ENCODE results near the gene F8A1.
"Not testable (repeated sequence)": the region's sequence is repeated elsewhere in the genome, so short reads cannot be mapped to it uniquely, and the experiment has no call there.

F8A1 gene

GRCh38 chrX:154886069-154886788 lies at the start of gene F8A1:
TSS of gene F8A1 (plus strand) at chrX:154886355. CDS start at chrX:154886375, 20 bp downstream.
- H3K27ac ChIP-seq; H3K4me3 ChIP-seq; DNase-seq (ENCODE audit: low spot score): not testable (repeated sequence)

DNA sequence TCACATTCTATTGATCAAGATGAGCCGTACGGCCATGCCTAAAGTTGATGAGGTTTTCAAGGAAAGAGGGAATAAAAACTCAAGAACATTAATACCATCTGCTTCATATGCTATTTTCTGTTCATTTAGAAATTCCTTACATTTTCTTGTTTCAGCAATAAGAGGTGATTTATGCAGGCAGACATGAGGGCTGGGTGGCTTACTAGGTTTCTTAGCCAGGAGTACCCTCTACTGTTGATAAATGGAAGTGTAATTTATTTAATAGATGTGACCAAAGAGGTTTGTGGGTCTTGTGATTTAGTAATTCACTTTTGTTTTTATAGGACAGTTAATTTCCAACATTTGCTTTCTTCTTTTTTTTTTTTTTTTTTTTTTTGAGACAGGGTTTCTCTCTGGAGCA lies 45.3 kb upstream of the F8A1 start:
- TF ChIP-seq CTCF (IDR thresholded peaks at IDR 0.05): no peak
- Histone ChIP-seq H3K4me3 (no peak overlapping the region), H3K27ac (no peak overlapping the region)
- no peak for DNase-seq (ENCODE audit: low spot score)

GRCh38 chrX:154850957-154851611 lies 35.1 kb upstream of the F8A1 start:
- Histone ChIP-seq H3K27ac (no peak overlapping the region), H3K4me3 (no peak overlapping the region)
- no peak for DNase-seq (ENCODE audit: low spot score)
- no peak for TF ChIP-seq CTCF (IDR thresholded peaks at IDR 0.05)

DNA sequence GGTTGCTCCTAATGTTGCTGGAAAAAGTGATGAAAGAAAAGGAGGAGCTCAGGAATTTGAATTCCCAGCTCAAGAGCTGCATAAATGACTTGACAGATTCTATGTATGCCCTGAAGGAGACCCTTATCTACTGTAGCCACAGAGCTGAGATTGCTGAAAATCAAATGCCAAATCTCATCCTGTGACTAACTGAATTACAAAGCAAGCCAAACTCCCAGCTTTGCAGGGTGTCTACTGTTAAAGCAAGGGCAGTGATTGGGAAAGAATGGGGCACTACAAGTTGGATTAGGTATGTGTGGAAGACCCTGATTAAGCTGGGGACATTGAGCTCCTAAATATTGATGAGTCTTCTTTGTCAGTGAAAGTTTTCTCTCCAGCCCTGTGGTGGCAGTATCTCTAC lies 30.9 kb upstream of the F8A1 start:
- H3K27ac ChIP-seq: no peak overlapping the region
- DNase-seq (ENCODE audit: low spot score): no peak
- H3K4me3 ChIP-seq: no peak overlapping the region
- no peak for TF ChIP-seq CTCF (IDR thresholded peaks at IDR 0.05)

- not testable (repeated sequence) for DNase-seq (ENCODE audit: low spot score); H3K27ac ChIP-seq; H3K4me3 ChIP-seq
Measured at GRCh38 chrX:154868522-154868921, 17.6 kb upstream of the F8A1 start.

GRCh38 chrX:154873329-154873728 lies 12.8 kb upstream of the F8A1 start:
- H3K27ac ChIP-seq: no peak overlapping the region
- no peak for TF ChIP-seq CTCF (IDR thresholded peaks at IDR 0.05)
- no peak for DNase-seq (ENCODE audit: low spot score)
- H3K4me3 ChIP-seq: no peak overlapping the region

DNA sequence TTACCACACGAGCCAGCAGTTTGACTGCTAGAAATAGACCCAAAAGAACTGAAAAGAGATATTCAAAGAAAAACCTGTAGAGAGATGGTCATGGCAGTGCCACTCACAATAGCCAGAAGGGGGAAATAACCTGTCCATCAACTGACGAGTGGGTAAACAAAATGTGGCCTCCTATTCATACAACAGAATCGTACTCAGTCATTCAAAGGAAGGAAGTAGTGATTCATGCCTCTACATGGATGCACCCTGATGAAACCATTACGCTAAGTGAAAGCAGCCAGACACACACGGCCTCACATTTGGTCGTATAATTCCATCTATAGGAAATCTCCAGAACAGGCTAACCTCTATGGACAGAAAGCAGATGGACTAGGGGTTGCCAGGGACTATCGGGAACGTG lies 2.1 kb upstream of the F8A1 start:
- H3K4me3 ChIP-seq; DNase-seq (ENCODE audit: low spot score); H3K27ac ChIP-seq: not testable (repeated sequence)

- not testable (repeated sequence) for H3K4me3 ChIP-seq; DNase-seq (ENCODE audit: low spot score); H3K27ac ChIP-seq
Measured at GRCh38 chrX:154885057-154885456, 1.1 kb upstream of the F8A1 start.

DNA sequence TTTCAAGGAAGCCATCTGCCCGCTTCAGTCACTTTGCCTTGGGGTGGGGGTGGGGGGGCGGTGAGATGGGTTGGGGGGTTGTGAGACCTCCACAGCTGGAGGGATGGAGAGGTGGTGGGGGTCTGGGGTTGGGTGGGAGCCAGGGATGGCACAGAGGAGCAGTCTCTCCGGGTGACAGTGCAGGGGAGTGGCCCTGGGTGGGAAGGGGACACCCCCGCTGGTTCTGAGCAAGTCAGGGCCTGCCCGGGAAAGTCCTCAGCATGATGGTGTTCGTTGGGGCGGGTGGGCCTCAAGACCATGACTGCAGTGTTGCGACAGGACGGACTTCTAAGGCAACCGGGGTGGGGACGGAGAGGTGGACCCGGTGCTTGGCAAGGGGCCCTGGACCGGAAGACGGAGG lies 606 bp upstream of the F8A1 start:
- H3K27ac ChIP-seq; H3K4me3 ChIP-seq; DNase-seq (ENCODE audit: low spot score): not testable (repeated sequence)

- not testable (repeated sequence) for H3K27ac ChIP-seq; H3K4me3 ChIP-seq; DNase-seq (ENCODE audit: low spot score)
Measured at GRCh38 chrX:154886789-154887221, 650 bp downstream of the F8A1 start.
